AG04450 (cell line): ENCODE data around the gene C2orf81. TPM values are rescaled to one million over a fixed set of nuclear protein-coding genes. Genes with fewer than 3 reads are reported as not detected.
"Not testable (repeated sequence)": the region's sequence is repeated elsewhere in the genome, so short reads cannot be mapped to it uniquely, and the experiment has no call there.

Experiments used
- CTCF ChIA-PET: fragments of 300-600, 350-600 bp; formaldehyde crosslinking; extraction: SDS; loops from one replicate; lab custom pipeline; 2022; ENCODE audit warnings: antibody characterized with exemption, inconsistent platforms; lab: Charles Lee
- POLR2A ChIA-PET: fragments of 350-600 bp; formaldehyde crosslinking; extraction: SDS; loops from one replicate; lab custom pipeline; 2021; ENCODE audit warnings: antibody characterized with exemption, inconsistent platforms; lab: Yijun Ruan, JAX
- DNase-seq: peaks from one replicate; pipeline ENCODE4 v3.0.0-alpha.2; 2011; ENCODE audit warnings: low read depth, low spot score
- H3K27ac ChIP-seq: one replicate; pipeline ENCODE4 v1.5.1; 2012; ENCODE audit warnings: low read depth, low read length, control low read depth
- H3K27me3 ChIP-seq: one replicate; pipeline ENCODE4 v1.6.0; 2012; ENCODE audit warnings: low read length; ENCODE audit not compliant: control insufficient read depth, insufficient read depth
- H3K4me3 ChIP-seq: 2 replicates; pipeline ENCODE4 v1.5.1; 2011; ENCODE audit warnings: mild to moderate bottlenecking, low read depth, low read length, control low read depth
- H3K9me3 ChIP-seq: 2 replicates; pipeline ENCODE4 v1.5.1; 2012; ENCODE audit warnings: low read length; ENCODE audit not compliant: control insufficient read depth, insufficient read depth
- polyA plus RNA-seq: library from polyadenylated mRNA; depleted of rRNA; stranded (reverse); fragments of >200 nt; gene quantifications from 2 replicates; pipeline ENCODE4 v1.2.3, GENCODE V29; 2011
- TF ChIP-seq, protein P1 (sequence below): IDR thresholded peaks from 2 replicates; pipeline ENCODE4 v1.5.1; 2011; ENCODE audit warnings: low read depth, low read length, control low read depth, inconsistent platforms

C2orf81 gene
- polyA plus RNA-seq, 1 experiment = 0.16 TPM

GRCh38 chr2:74461187-74462053, 40.0 kb upstream of the C2orf81 start:
- H3K27ac ChIP-seq = no peak overlapping the region
- no peak for DNase-seq
- TF ChIP-seq, protein P1, sequence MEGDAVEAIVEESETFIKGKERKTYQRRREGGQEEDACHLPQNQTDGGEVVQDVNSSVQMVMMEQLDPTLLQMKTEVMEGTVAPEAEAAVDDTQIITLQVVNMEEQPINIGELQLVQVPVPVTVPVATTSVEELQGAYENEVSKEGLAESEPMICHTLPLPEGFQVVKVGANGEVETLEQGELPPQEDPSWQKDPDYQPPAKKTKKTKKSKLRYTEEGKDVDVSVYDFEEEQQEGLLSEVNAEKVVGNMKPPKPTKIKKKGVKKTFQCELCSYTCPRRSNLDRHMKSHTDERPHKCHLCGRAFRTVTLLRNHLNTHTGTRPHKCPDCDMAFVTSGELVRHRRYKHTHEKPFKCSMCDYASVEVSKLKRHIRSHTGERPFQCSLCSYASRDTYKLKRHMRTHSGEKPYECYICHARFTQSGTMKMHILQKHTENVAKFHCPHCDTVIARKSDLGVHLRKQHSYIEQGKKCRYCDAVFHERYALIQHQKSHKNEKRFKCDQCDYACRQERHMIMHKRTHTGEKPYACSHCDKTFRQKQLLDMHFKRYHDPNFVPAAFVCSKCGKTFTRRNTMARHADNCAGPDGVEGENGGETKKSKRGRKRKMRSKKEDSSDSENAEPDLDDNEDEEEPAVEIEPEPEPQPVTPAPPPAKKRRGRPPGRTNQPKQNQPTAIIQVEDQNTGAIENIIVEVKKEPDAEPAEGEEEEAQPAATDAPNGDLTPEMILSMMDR = peak; percentile 28
- no peak overlapping the region for H3K4me3 ChIP-seq
- no peaks in the 10 kb centered on the region for H3K27me3 ChIP-seq
- ChIA-PET POLR2A (interaction anchor here (0.6 kb wide), 1 partner anchor 28 kb away, joined by 6 read pairs; no protein-coding TSS in a partner anchor), CTCF (interaction anchor here (1.2 kb wide), 1 partner anchor 161 kb away, joined by 14 read pairs; no protein-coding TSS in a partner anchor)
- no peaks in the 10 kb centered on the region; the same call in 1 of the 2 replicates for H3K9me3 ChIP-seq

GRCh38 chr2:74460187-74460586, 38.8 kb upstream of the C2orf81 start:
- H3K27me3 ChIP-seq, H3K4me3 ChIP-seq, DNase-seq, H3K9me3 ChIP-seq, POLR2A ChIA-PET: not testable (repeated sequence)
- CTCF ChIA-PET = interaction anchor here (1.1 kb wide), 1 partner anchor 12 kb away, joined by 3 read pairs; the partner anchor contains the start of gene MRPL53
- H3K27ac ChIP-seq = peak overlapping the region; percentile 11

- not testable (repeated sequence) for H3K27ac ChIP-seq, H3K27me3 ChIP-seq, DNase-seq, H3K9me3 ChIP-seq
- ChIA-PET CTCF (interaction anchor here (1.1 to 2.7 kb wide), 4 partner anchors 13 to 129 kb away, joined by 3 to 6 read pairs (median 4); partner anchors contain the start of genes CCDC142, MRPL53 and TTC31), POLR2A (interaction anchor here (2.2 kb wide), 1 partner anchor 12 kb away, joined by 13 read pairs; the partner anchor contains the start of gene MRPL53)
- H3K4me3 ChIP-seq = peak overlapping the region; percentile 68
Observed at GRCh38 chr2:74459503-74460118, 38.2 kb upstream of the C2orf81 start.

DNA sequence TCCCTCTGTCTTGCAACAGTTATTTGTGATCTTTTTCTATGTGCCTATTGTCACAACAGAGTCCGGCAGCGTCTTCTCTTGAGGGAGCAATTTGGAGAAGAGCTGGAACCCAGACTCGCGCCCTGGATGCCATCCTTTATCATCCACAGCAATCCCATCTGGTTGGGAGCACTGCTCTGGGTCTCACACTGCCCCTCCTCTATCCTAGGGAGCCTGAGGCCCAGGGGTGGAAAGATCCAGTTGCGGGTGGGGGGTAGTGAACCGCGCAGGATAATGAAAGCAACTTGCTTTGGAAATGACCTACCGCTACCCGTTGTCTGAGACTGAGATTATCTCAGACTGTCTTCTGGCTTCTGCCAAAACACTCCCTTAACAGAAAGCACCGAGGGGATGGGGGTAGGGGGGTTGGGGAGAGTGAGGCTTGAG, 37.5 kb upstream of the C2orf81 start:
- H3K27me3 ChIP-seq = no peaks in the 10 kb centered on the region
- CTCF ChIA-PET = interaction anchor here (1.4 to 2.7 kb wide), 5 partner anchors 24 to 129 kb away, joined by 3 to 6 read pairs (median 4); partner anchors contain the start of genes CCDC142 and TTC31
- peak overlapping the region; percentile 68 for H3K4me3 ChIP-seq
- POLR2A ChIA-PET = interaction anchor here (0.6 to 2.2 kb wide), 4 partner anchors 13 to 72 kb away, joined by 3 to 13 read pairs (median 6); partner anchors contain the start of genes AUP1, HTRA2 and MRPL53
- no peak for DNase-seq
- H3K27ac ChIP-seq = peak overlapping the region; percentile 49
- TF ChIP-seq, protein P1 = no peak
- H3K9me3 ChIP-seq = no peaks in the 10 kb centered on the region; the same call in 1 of the 2 replicates

DNA sequence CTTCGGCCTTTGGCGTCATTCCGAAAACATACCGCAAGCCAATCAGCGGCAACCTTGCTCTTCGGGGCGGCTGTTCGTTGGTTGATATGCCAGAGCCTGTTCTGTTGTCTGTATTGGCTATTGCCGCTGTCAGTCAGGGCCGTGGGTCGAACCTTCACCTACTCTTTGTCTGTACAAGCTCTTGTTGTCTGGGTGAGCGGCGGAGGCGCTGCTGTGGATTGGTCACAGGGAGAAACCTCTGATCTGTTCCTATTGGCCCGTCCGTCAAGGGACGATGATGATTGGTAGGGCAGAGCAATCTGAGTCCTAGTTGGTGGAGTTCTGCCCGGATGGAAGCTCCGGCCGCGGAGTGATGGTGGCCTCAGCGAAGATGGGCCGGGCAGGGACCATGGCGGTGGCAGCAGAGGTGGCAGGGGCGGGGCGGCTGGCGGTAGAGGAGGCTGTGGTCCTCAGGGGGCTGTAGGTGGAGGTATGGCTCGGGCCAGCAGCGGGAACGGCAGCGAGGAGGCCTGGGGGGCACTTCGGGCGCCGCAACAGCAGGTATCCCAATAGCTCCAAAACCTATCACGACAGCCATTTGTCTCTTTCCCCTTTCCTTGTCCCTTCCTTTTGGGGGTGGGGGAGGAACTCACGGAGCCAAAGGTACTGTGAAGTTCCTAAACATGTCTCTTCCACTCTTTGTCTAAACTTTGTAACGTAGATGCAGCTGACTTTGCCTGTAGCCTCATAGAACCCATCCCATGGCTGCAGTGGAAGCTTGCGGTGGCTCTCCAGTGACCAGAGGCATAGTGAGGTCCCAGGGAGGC, 36.9 kb upstream of the C2orf81 start, which contains the start of gene WBP1:
TSS of gene WBP1 (plus strand) at position 307 of the 806 bp plus-strand sequence. CDS start at position 472, 165 bp downstream.
- peak within 1 kb of the TSS; percentile 68 for H3K4me3 ChIP-seq
- no peaks in the 10 kb centered on the region for H3K27me3 ChIP-seq
- POLR2A ChIA-PET = interaction anchor here (0.6 to 2.2 kb wide), 11 partner anchors 9 to 119 kb away, joined by 3 to 13 read pairs (median 3); partner anchors contain the start of genes AUP1, C2orf81, HTRA2 and MRPL53
- TF ChIP-seq, protein P1 = no peak
- no peaks in the 10 kb centered on the region; the same call in 1 of the 2 replicates for H3K9me3 ChIP-seq
- DNase-seq = peak; percentile 100
- CTCF ChIA-PET = interaction anchor here (1.4 to 2.7 kb wide), 5 partner anchors 25 to 130 kb away, joined by 3 to 6 read pairs (median 4); partner anchors contain the start of genes CCDC142 and TTC31
- peak within 1 kb of the TSS; percentile 92 for H3K27ac ChIP-seq
